ENCODE measurements around the gene P3R3URF.

GRCh38 chr1:46153732-46154131 lies 22.6 kb downstream of the P3R3URF start:
- no peak for TF ChIP-seq POLR2A (IDR thresholded peaks at IDR 0.05; ENCODE audit: low read length)
- no peak for TF ChIP-seq GATA1 (IDR thresholded peaks at IDR 0.05; ENCODE audit: low read depth, low read length)

All from erythroblast (primary cell).